ENCODE measurements around the gene TEKT2.

The TEKT2 gene

DNA sequence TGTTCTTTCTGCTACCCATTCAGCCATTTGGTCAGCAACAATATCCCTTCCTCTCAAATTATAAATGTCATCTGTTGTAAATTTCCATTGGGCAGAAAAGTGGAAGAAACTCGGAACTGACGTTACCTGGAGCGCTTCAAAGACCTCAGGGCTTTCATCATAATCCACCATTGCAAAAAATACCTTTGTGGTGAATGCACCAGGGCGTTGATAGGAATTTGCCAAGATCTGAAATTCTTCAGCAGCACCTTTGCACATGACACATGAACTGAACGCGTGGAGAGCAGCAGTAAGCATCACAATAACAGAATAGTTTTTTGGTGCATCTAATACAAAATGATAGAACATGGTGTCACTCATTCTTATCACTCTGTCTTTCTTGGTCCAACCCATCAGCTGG, 3.1 kb upstream of the TEKT2 start:
- TF ChIP-seq, protein P1, sequence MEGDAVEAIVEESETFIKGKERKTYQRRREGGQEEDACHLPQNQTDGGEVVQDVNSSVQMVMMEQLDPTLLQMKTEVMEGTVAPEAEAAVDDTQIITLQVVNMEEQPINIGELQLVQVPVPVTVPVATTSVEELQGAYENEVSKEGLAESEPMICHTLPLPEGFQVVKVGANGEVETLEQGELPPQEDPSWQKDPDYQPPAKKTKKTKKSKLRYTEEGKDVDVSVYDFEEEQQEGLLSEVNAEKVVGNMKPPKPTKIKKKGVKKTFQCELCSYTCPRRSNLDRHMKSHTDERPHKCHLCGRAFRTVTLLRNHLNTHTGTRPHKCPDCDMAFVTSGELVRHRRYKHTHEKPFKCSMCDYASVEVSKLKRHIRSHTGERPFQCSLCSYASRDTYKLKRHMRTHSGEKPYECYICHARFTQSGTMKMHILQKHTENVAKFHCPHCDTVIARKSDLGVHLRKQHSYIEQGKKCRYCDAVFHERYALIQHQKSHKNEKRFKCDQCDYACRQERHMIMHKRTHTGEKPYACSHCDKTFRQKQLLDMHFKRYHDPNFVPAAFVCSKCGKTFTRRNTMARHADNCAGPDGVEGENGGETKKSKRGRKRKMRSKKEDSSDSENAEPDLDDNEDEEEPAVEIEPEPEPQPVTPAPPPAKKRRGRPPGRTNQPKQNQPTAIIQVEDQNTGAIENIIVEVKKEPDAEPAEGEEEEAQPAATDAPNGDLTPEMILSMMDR (IDR thresholded peaks at IDR 0.05; ENCODE audit: insufficient read depth, low read depth, low read length, missing control alignments) = no peak

GRCh38 chr1:36081926-36082485, 1.9 kb upstream of the TEKT2 start:
- TF ChIP-seq, protein P1 (IDR thresholded peaks at IDR 0.05; ENCODE audit: insufficient read depth, low read depth, low read length, missing control alignments) = no peak
- no peak for DNase-seq (ENCODE audit: low read depth)
- no peak overlapping the region for H3K4me3 ChIP-seq (ENCODE audit: low read depth, low read length)

More for the DNA sequence above, 3.1 kb upstream of the TEKT2 start:
- no peak overlapping the region for H3K4me3 ChIP-seq (ENCODE audit: low read depth, low read length)
- no peak for DNase-seq (ENCODE audit: low read depth)

DNA sequence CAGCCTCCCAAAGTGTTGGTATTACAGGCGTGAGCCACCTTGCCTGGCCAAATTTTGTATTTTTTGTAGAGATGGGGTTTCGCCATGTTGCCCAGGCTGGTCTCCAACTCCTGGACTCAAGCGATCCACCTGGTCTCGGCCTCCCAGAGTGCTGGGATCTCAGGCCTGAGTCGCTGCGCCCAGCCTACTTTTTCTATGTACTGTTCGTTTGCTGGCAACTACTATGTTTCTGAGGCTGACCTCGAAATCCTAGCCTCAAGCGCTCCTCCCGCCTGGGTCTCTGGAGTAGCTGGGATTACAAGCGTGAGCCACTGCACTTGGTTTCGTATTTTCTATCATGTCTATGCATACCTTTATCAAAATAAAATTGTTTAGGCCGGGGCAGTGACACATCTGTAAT, 675 bp upstream of the TEKT2 start:
- no peak for DNase-seq (ENCODE audit: low read depth)
- TF ChIP-seq, protein P1 (IDR thresholded peaks at IDR 0.05; ENCODE audit: insufficient read depth, low read depth, low read length, missing control alignments) = no peak
- no peak overlapping the region for H3K4me3 ChIP-seq (ENCODE audit: low read depth, low read length)

DNA sequence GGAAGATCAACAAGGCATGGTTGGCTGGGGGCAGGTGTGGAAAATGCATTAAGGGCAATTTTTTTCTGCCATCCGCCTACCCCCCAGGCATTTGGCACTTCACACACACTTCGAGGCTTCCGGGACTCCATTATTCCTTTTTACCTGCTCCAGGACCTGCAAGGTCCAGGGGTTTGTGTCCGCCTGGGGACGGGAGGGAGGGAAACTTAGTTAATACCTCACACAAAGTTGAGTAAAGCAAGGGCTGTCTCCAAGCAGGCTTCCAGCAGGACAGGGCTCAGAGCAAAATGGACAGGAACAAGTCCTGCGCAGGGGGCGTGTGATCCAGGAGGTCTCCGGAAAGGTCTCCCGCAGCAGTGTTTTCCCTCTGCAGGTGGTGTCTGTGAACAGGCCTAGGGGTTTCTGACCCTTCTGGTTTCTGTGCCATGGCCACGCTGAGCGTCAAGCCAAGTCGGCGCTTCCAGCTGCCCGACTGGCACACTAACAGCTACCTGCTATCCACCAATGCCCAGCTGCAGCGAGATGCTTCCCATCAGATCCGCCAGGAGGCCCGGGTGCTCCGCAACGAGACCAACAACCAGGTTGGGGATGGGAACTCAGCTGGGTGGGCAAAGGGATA, 712 bp downstream of the TEKT2 start:
- TF ChIP-seq, protein P1 (IDR thresholded peaks at IDR 0.05; ENCODE audit: insufficient read depth, low read depth, low read length, missing control alignments) = no peak
- no peak for DNase-seq (ENCODE audit: low read depth)
- peak overlapping the region; percentile 30; the same call in 1 of the 2 replicates for H3K4me3 ChIP-seq (ENCODE audit: low read depth, low read length)

GRCh38 chr1:36085126-36085525, 1.2 kb downstream of the TEKT2 start:
- DNase-seq (ENCODE audit: low read depth) = no peak
- no peak overlapping the region for H3K4me3 ChIP-seq (ENCODE audit: low read depth, low read length)
- TF ChIP-seq, protein P1 (IDR thresholded peaks at IDR 0.05; ENCODE audit: insufficient read depth, low read depth, low read length, missing control alignments) = no peak

DNA sequence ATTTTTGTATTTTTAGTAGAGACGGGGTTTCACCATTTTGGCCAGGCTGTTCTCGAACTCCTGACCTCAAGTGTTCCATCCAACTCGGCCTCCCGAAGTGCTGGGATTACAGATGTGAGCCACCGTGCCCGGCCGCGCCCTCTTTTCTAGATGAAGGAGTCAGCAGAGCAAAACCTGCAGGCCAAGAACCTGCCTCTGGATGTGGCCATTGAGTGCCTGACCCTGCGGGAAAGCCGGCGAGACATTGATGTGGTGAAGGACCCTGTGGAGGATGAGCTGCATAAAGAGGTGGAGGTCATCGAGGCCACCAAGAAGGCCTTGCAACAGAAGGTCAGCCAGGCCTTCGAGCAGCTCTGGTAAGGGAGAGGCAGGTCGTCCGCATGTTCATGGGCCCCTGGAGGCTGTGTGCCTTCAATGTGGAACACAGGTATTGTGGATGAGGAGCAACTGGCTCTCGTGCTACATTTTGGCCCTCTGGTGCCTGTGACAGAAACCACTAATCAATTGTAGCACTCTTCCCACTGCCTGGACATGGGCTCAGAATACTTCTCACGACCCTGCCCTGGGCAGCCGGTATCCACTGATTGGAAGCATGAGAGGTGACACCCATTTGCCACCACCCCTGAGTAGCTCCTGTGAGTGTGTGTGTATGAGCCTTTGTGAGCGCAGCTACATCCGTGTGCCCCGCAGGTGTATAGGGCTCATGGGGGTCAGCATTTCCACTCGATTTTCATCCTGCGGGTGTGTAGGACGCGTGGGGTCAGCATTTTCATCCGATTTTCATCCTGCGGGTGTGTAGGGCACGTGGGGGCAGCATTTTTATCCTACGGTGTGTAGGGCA, 2.0 kb downstream of the TEKT2 start:
- no peak for DNase-seq (ENCODE audit: low read depth)
- TF ChIP-seq, protein P1 (IDR thresholded peaks at IDR 0.05; ENCODE audit: insufficient read depth, low read depth, low read length, missing control alignments) = no peak
- no peak overlapping the region for H3K4me3 ChIP-seq (ENCODE audit: low read depth, low read length)
